Stomach smooth muscle (tissue), 2 donors: Measurements from ENCODE around the gene ATOH8.

Experiments used
- H3K27ac ChIP-seq: one replicate; pipeline ENCODE4 v1.7.0; 2013; ENCODE audit warnings: mild to moderate bottlenecking, low read length, inconsistent platforms
- H3K27me3 ChIP-seq, 2 donors: one replicate each; pipeline ENCODE4 v1.7.0; 2013; ENCODE audit warnings: low read length in 2 of 2; ENCODE audit not compliant: insufficient read depth in 2 of 2, control insufficient read depth in 1 of 2
- H3K36me3 ChIP-seq, 2 donors: one replicate each; pipeline ENCODE4 v1.7.0; 2013; ENCODE audit warnings: low read length in 2 of 2; ENCODE audit not compliant: control insufficient read depth in 2 of 2, insufficient read depth in 2 of 2
- H3K4me1 ChIP-seq: one replicate; pipeline ENCODE4 v1.7.0; 2013; ENCODE audit warnings: low read length; ENCODE audit not compliant: control insufficient read depth, insufficient read depth
- H3K4me3 ChIP-seq, 2 donors: one replicate each; pipeline ENCODE4 v1.7.0; 2013; ENCODE audit warnings: low read length in 2 of 2
- H3K9ac ChIP-seq, 2 donors: one replicate each; pipeline ENCODE4 v1.7.0; 2013; ENCODE audit warnings: low read length in 2 of 2, mild to moderate bottlenecking in 1 of 2
- H3K9me3 ChIP-seq, 2 donors: one replicate each; pipeline ENCODE4 v1.7.0; 2013; ENCODE audit warnings: low read length in 2 of 2; ENCODE audit not compliant: control insufficient read depth in 2 of 2
- donor health status: healthy.
- donor health status: Pancreatic carcinoma.

Gene ATOH8

GRCh38 chr2:85788603-85789002 is 34.8 kb downstream of the ATOH8 start:
- Histone ChIP-seq H3K9me3 (no peaks in the 10 kb centered on the region), H3K27me3 (no peaks in the 10 kb centered on the region), H3K27ac (no peak overlapping the region), H3K9ac (no peak overlapping the region), H3K4me3 (no peak overlapping the region), H3K4me1 (peaks cover 57% of the 10 kb centered on the region), H3K36me3 (peaks cover 3% of the 10 kb centered on the region in 2 donors)

GRCh38 chr2:85789271-85789670 is 35.5 kb downstream of the ATOH8 start:
- Histone ChIP-seq H3K27me3 (no peaks in the 10 kb centered on the region), H3K4me1 (peaks cover 59% of the 10 kb centered on the region), H3K9me3 (no peaks in the 10 kb centered on the region), H3K27ac (no peak overlapping the region), H3K4me3 (no peak overlapping the region), H3K9ac (no peak overlapping the region), H3K36me3 (peaks cover 3% of the 10 kb centered on the region in 2 donors)

- Histone ChIP-seq H3K9ac (no peak overlapping the region), H3K27ac (no peak overlapping the region), H3K9me3 (no peaks in the 10 kb centered on the region), H3K27me3 (no peaks in the 10 kb centered on the region), H3K36me3 (peaks cover 3% of the 10 kb centered on the region in 2 donors), H3K4me3 (no peak overlapping the region), H3K4me1 (peaks cover 58% of the 10 kb centered on the region)
Observed at GRCh38 chr2:85790032-85790431, 36.2 kb downstream of the ATOH8 start.

GRCh38 chr2:85790499-85791188 is 36.9 kb downstream of the ATOH8 start:
- Histone ChIP-seq H3K4me3 (no peak overlapping the region), H3K36me3 (peaks cover 3% of the 10 kb centered on the region in 2 donors), H3K4me1 (peaks cover 57% of the 10 kb centered on the region), H3K27ac (no peak overlapping the region), H3K9ac (no peak overlapping the region), H3K27me3 (no peaks in the 10 kb centered on the region), H3K9me3 (no peaks in the 10 kb centered on the region)

GRCh38 chr2:85791704-85792565 is 38.1 kb downstream of the ATOH8 start:
- Histone ChIP-seq H3K27me3 (no peaks in the 10 kb centered on the region), H3K4me1 (peaks cover 57% of the 10 kb centered on the region), H3K9ac (no peak overlapping the region), H3K4me3 (no peak overlapping the region), H3K9me3 (no peaks in the 10 kb centered on the region), H3K27ac (peak overlapping the region; percentile 18), H3K36me3 (peaks cover 3% of the 10 kb centered on the region in 2 donors)

GRCh38 chr2:85792783-85793441 is 39.1 kb downstream of the ATOH8 start:
- no peak overlapping the region for H3K9ac ChIP-seq
- H3K9me3 ChIP-seq: no peaks in the 10 kb centered on the region
- H3K36me3 ChIP-seq: peaks cover 2% of the 10 kb centered on the region in 2 donors
- no peak overlapping the region for H3K27ac ChIP-seq
- H3K4me3 ChIP-seq: peak overlapping the region in 1 of 2 donors; percentile 22
- H3K27me3 ChIP-seq: no peaks in the 10 kb centered on the region
- peaks cover 56% of the 10 kb centered on the region for H3K4me1 ChIP-seq

- Histone ChIP-seq H3K4me3 (no peak overlapping the region), H3K27ac (no peak overlapping the region), H3K4me1 (peaks cover 53% of the 10 kb centered on the region), H3K36me3 (no peaks in the 10 kb centered on the region), H3K27me3 (no peaks in the 10 kb centered on the region), H3K9me3 (no peaks in the 10 kb centered on the region), H3K9ac (no peak overlapping the region)
Observed at GRCh38 chr2:85793584-85793983, 39.8 kb downstream of the ATOH8 start.

GRCh38 chr2:85794038-85794441 is 40.2 kb downstream of the ATOH8 start:
- Histone ChIP-seq H3K4me1 (peaks cover 53% of the 10 kb centered on the region), H3K9me3 (no peaks in the 10 kb centered on the region), H3K27me3 (no peaks in the 10 kb centered on the region), H3K36me3 (no peaks in the 10 kb centered on the region), H3K27ac (no peak overlapping the region), H3K9ac (no peak overlapping the region), H3K4me3 (no peak overlapping the region)

GRCh38 chr2:85794491-85795121 is 40.8 kb downstream of the ATOH8 start:
- H3K27ac ChIP-seq: no peak overlapping the region
- no peaks in the 10 kb centered on the region for H3K27me3 ChIP-seq
- no peaks in the 10 kb centered on the region for H3K9me3 ChIP-seq
- no peak overlapping the region for H3K4me3 ChIP-seq
- H3K4me1 ChIP-seq: peaks cover 53% of the 10 kb centered on the region
- no peaks in the 10 kb centered on the region for H3K36me3 ChIP-seq
- no peak overlapping the region for H3K9ac ChIP-seq

GRCh38 chr2:85795331-85796045 is 41.7 kb downstream of the ATOH8 start:
- no peak overlapping the region for H3K4me3 ChIP-seq
- H3K4me1 ChIP-seq: peaks cover 53% of the 10 kb centered on the region
- H3K27ac ChIP-seq: peak overlapping the region; percentile 37
- no peaks in the 10 kb centered on the region for H3K27me3 ChIP-seq
- no peaks in the 10 kb centered on the region for H3K9me3 ChIP-seq
- H3K36me3 ChIP-seq: no peaks in the 10 kb centered on the region
- peak overlapping the region in 1 of 2 donors; percentile 29 for H3K9ac ChIP-seq
